Liver (tissue), 9 donors: ENCODE measurements around the gene PEMT. TPM values are rescaled to one million over a fixed set of nuclear protein-coding genes. Genes with fewer than 3 reads are reported as not detected.

Experiments used
- DNase-seq: peaks from one replicate; pipeline ENCODE4 v3.0.0-alpha.2; 2017; ENCODE audit warnings: low spot score
- H3K27ac ChIP-seq, 2 donors: one replicate each; pipeline ENCODE4 v1.7.0; 2013; ENCODE audit warnings: inconsistent platforms in 2 of 2, low read length in 2 of 2, control low read depth in 1 of 2, low read depth in 1 of 2, mild to moderate bottlenecking in 1 of 2
- H3K27me3 ChIP-seq, 4 donors: one replicate each; pipeline versions ENCODE4 v1.6.1 to v1.7.0; 2013; ENCODE audit warnings: low read length in 3 of 4, inconsistent platforms in 1 of 4, mild to moderate bottlenecking in 1 of 4, moderate library complexity in 1 of 4; ENCODE audit not compliant: control insufficient read depth in 4 of 4, insufficient read depth in 4 of 4
- H3K36me3 ChIP-seq, 4 donors: one replicate each; pipeline versions ENCODE4 v1.6.1 to v1.7.0; 2013; ENCODE audit warnings: low read length in 3 of 4, mild to moderate bottlenecking in 3 of 4, low read depth in 1 of 4, moderate library complexity in 1 of 4; ENCODE audit not compliant: control insufficient read depth in 4 of 4, insufficient read depth in 3 of 4
- H3K4me1 ChIP-seq, 4 donors: one replicate each; pipeline versions ENCODE4 v1.6.1 to v1.7.0; 2013; ENCODE audit warnings: low read length in 3 of 4, mild to moderate bottlenecking in 3 of 4, moderate library complexity in 1 of 4; ENCODE audit not compliant: control insufficient read depth in 4 of 4, insufficient read depth in 4 of 4
- H3K4me3 ChIP-seq, 3 donors: one replicate each; pipeline versions ENCODE4 v1.6.1 to v1.7.0; 2013; ENCODE audit warnings: low read length in 3 of 3, control low read depth in 1 of 3, low read depth in 1 of 3, mild to moderate bottlenecking in 1 of 3
- H3K9ac ChIP-seq, 2 donors: one replicate each; pipeline ENCODE4 v1.7.0; 2013; ENCODE audit warnings: low read length in 2 of 2, mild to moderate bottlenecking in 2 of 2, moderate library complexity in 2 of 2, control low read depth in 1 of 2, low read depth in 1 of 2
- H3K9me3 ChIP-seq, 4 donors: one replicate each; pipeline versions ENCODE4 v1.6.1 to v1.7.0; 2013; ENCODE audit warnings: low read length in 3 of 4; ENCODE audit not compliant: control insufficient read depth in 4 of 4
- EGR1 ChIP-seq, 2 donors: IDR thresholded peaks; 2 replicates each; pipeline ENCODE4 v1.6.1; 2016 to 2018; ENCODE audit warnings: antibody characterized with exemption in 2 of 2, low read depth in 2 of 2
- FOXA1 ChIP-seq: IDR thresholded peaks from 2 replicates; pipeline ENCODE4 v1.6.1; 2016; ENCODE audit warnings: antibody characterized with exemption
- FOXA2 ChIP-seq: IDR thresholded peaks from 2 replicates; pipeline ENCODE4 v1.6.1; 2016; ENCODE audit warnings: antibody characterized with exemption
- GABPA ChIP-seq, 2 donors: IDR thresholded peaks in 1 of 2; conservative IDR thresholded peaks in 1 of 2; 2 replicates each; pipeline ENCODE4 v1.6.1; 2016; ENCODE audit warnings: antibody characterized with exemption in 2 of 2, mild to moderate bottlenecking in 1 of 2, moderate library complexity in 1 of 2
- HNF4A ChIP-seq, 2 donors: conservative IDR thresholded peaks; 2 replicates each; pipeline ENCODE4 v1.6.1; 2016; ENCODE audit warnings: antibody characterized with exemption in 2 of 2, mild to moderate bottlenecking in 2 of 2
- HNF4G ChIP-seq: IDR thresholded peaks from 2 replicates; pipeline ENCODE4 v1.6.1; 2016; ENCODE audit warnings: antibody characterized with exemption
- JUND ChIP-seq, 2 donors: IDR thresholded peaks; 2 replicates each; pipeline ENCODE4 v1.6.1; 2016; ENCODE audit warnings: antibody characterized with exemption in 2 of 2
- NR2F2 ChIP-seq: IDR thresholded peaks from 2 replicates; pipeline ENCODE4 v1.6.1; 2016; ENCODE audit warnings: antibody characterized with exemption
- RAD21 ChIP-seq, 2 donors: IDR thresholded peaks; 2 replicates each; pipeline ENCODE4 v1.6.1; 2016; ENCODE audit warnings: antibody characterized with exemption in 2 of 2, mild to moderate bottlenecking in 2 of 2
- RXRA ChIP-seq, 2 donors: IDR thresholded peaks; 2 replicates each; pipeline ENCODE4 v1.6.1; 2017 to 2018; ENCODE audit warnings: antibody characterized with exemption in 2 of 2, mild to moderate bottlenecking in 1 of 2
- SP1 ChIP-seq: IDR thresholded peaks from 2 replicates; pipeline ENCODE4 v1.6.1; 2018; ENCODE audit warnings: antibody characterized with exemption, mild to moderate bottlenecking
- TAF1 ChIP-seq: conservative IDR thresholded peaks from 2 replicates; pipeline ENCODE4 v1.6.1; 2016; ENCODE audit warnings: antibody characterized with exemption, mild to moderate bottlenecking
- YY1 ChIP-seq: IDR thresholded peaks from 2 replicates; pipeline ENCODE4 v1.6.1; 2016; ENCODE audit warnings: antibody characterized with exemption, mild to moderate bottlenecking
- whole genome bisulfite sequencing: extraction: QIAGEN DNeasy Blood & Tissue Kit; methylation state at CpG from one replicate; pipeline ENCODE4 v1.1.7; 2013; 5-methylcytosine and 5-hydroxymethylcytosine counted together
- polyA plus RNA-seq, 2 donors: library from polyadenylated mRNA; stranded (reverse) in 1 of 2; unstranded in 1 of 2; fragments of 200-250 nt in 1 of 2; fragments of >200 nt in 1 of 2; fragmentation: Nextera tagmentation in 1 of 2; extraction: Ambion mirVana in 1 of 2; gene quantifications; one replicate each; pipeline versions ENCODE4 v1.2.1 to v1.2.3, GENCODE V29; 2013 to 2015
- total RNA-seq, 2 donors: library from RNA; depleted of rRNA; stranded (reverse); fragments of >200 nt; gene quantifications; one replicate each; pipeline ENCODE4 v1.2.3, GENCODE V29; 2014
- TF ChIP-seq, protein P1 (sequence below): IDR thresholded peaks from 2 replicates; pipeline ENCODE4 v1.6.1; 2016; ENCODE audit warnings: antibody characterized with exemption
- TF ChIP-seq, protein P2 (sequence below): IDR thresholded peaks from 2 replicates; pipeline ENCODE4 v1.6.1; 2016; ENCODE audit warnings: antibody characterized with exemption, mild to moderate bottlenecking
- TF ChIP-seq, protein P3 (sequence below): IDR thresholded peaks from 2 replicates; pipeline ENCODE4 v1.6.1; 2016; ENCODE audit warnings: antibody characterized with exemption
- TF ChIP-seq, protein P4 (sequence below): fragments of 150-350 bp; IDR thresholded peaks from 2 replicates; pipeline ENCODE4 v1.5.1; 2017; ENCODE audit warnings: improper control_type of control experiment, low read depth, low read length; ENCODE audit not compliant: missing input control
- TF ChIP-seq, protein P5 (sequence below): IDR thresholded peaks from 2 replicates; pipeline ENCODE4 v1.6.1; 2016; ENCODE audit warnings: antibody characterized with exemption
- donor health status: healthy.
- donor health status: healthy.
- donor health status: healthy.
- donor health status: healthy.
- donor health status: healthy.

The PEMT gene
- total and polyA plus RNA-seq, 4 donors: 64.6 to 211 (median 184) TPM

DNA sequence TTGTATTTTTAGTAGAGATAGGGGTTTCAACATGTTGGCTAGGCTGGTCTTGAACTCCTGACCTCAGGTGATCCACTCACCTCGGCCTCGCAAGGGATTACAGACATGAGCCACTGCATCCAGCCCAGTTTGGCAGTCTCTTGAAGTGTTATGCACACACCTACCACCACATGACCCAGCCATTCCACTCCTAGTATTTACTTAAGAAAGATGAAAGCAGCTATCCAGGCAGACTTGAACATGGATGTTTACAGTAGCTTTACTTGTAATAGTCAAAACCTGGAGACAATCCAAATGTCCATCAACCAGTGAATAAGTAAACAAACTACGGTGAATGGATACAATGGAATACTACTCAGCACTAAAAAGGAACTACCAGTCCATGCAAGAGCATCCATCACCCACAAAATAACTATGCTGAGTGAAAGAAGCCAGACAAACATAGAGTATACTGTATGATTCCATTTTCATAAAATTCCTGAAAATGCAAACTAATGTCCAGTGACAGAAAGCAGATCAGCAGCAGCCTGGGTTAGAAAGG is 57.5 kb downstream of the PEMT start:
- no peaks in the 10 kb centered on the region for H3K9me3 ChIP-seq
- H3K36me3 ChIP-seq: no peaks in the 10 kb centered on the region
- DNase-seq: no peak
- H3K9ac ChIP-seq: no peak overlapping the region
- no peak overlapping the region for H3K4me3 ChIP-seq
- H3K27ac ChIP-seq: peak overlapping the region; percentile 37 to 71
- H3K27me3 ChIP-seq: no peaks in the 10 kb centered on the region
- 24% methylated on average over 3 of the region's 3 CpGs for WGBS
- H3K4me1 ChIP-seq: peaks cover 19 to 50% (median 35%) of the 10 kb centered on the region in 4 donors
- no peak for TF ChIP-seq NR2F2
- TF ChIP-seq JUND (IDR thresholded peaks at IDR 0.05): peak in 1 of 2 donors; percentile 15
- TF ChIP-seq EGR1 (IDR thresholded peaks at IDR 0.05; ENCODE audit: low read depth in 2 of 2): no peak
- TF ChIP-seq TAF1: no peak
- TF ChIP-seq, protein P1, sequence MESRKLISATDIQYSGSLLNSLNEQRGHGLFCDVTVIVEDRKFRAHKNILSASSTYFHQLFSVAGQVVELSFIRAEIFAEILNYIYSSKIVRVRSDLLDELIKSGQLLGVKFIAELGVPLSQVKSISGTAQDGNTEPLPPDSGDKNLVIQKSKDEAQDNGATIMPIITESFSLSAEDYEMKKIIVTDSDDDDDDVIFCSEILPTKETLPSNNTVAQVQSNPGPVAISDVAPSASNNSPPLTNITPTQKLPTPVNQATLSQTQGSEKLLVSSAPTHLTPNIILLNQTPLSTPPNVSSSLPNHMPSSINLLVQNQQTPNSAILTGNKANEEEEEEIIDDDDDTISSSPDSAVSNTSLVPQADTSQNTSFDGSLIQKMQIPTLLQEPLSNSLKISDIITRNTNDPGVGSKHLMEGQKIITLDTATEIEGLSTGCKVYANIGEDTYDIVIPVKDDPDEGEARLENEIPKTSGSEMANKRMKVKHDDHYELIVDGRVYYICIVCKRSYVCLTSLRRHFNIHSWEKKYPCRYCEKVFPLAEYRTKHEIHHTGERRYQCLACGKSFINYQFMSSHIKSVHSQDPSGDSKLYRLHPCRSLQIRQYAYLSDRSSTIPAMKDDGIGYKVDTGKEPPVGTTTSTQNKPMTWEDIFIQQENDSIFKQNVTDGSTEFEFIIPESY: no peak
- peak; percentile 64 for TF ChIP-seq SP1
- TF ChIP-seq RAD21 (IDR thresholded peaks at IDR 0.05): peak in 1 of 2 donors; percentile 8
- no peak for TF ChIP-seq HNF4G
- peak; percentile 11 for TF ChIP-seq FOXA1
- TF ChIP-seq GABPA (IDR thresholded peaks at IDR 0.05 in 1 of 2, conservative IDR thresholded peaks at IDR 0.05 in 1 of 2): no peak
- TF ChIP-seq, protein P2, sequence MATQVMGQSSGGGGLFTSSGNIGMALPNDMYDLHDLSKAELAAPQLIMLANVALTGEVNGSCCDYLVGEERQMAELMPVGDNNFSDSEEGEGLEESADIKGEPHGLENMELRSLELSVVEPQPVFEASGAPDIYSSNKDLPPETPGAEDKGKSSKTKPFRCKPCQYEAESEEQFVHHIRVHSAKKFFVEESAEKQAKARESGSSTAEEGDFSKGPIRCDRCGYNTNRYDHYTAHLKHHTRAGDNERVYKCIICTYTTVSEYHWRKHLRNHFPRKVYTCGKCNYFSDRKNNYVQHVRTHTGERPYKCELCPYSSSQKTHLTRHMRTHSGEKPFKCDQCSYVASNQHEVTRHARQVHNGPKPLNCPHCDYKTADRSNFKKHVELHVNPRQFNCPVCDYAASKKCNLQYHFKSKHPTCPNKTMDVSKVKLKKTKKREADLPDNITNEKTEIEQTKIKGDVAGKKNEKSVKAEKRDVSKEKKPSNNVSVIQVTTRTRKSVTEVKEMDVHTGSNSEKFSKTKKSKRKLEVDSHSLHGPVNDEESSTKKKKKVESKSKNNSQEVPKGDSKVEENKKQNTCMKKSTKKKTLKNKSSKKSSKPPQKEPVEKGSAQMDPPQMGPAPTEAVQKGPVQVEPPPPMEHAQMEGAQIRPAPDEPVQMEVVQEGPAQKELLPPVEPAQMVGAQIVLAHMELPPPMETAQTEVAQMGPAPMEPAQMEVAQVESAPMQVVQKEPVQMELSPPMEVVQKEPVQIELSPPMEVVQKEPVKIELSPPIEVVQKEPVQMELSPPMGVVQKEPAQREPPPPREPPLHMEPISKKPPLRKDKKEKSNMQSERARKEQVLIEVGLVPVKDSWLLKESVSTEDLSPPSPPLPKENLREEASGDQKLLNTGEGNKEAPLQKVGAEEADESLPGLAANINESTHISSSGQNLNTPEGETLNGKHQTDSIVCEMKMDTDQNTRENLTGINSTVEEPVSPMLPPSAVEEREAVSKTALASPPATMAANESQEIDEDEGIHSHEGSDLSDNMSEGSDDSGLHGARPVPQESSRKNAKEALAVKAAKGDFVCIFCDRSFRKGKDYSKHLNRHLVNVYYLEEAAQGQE: no peak
- TF ChIP-seq, protein P3, sequence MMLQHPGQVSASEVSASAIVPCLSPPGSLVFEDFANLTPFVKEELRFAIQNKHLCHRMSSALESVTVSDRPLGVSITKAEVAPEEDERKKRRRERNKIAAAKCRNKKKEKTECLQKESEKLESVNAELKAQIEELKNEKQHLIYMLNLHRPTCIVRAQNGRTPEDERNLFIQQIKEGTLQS: no peak
- peak; percentile 39 to 58 for TF ChIP-seq HNF4A (conservative IDR thresholded peaks at IDR 0.05)
- TF ChIP-seq RXRA (IDR thresholded peaks at IDR 0.05): peak; percentile 59 to 84
- no peak for TF ChIP-seq YY1
- TF ChIP-seq, protein P4, sequence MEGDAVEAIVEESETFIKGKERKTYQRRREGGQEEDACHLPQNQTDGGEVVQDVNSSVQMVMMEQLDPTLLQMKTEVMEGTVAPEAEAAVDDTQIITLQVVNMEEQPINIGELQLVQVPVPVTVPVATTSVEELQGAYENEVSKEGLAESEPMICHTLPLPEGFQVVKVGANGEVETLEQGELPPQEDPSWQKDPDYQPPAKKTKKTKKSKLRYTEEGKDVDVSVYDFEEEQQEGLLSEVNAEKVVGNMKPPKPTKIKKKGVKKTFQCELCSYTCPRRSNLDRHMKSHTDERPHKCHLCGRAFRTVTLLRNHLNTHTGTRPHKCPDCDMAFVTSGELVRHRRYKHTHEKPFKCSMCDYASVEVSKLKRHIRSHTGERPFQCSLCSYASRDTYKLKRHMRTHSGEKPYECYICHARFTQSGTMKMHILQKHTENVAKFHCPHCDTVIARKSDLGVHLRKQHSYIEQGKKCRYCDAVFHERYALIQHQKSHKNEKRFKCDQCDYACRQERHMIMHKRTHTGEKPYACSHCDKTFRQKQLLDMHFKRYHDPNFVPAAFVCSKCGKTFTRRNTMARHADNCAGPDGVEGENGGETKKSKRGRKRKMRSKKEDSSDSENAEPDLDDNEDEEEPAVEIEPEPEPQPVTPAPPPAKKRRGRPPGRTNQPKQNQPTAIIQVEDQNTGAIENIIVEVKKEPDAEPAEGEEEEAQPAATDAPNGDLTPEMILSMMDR: no peak
- peak; percentile 75 for TF ChIP-seq FOXA2
- TF ChIP-seq, protein P5, sequence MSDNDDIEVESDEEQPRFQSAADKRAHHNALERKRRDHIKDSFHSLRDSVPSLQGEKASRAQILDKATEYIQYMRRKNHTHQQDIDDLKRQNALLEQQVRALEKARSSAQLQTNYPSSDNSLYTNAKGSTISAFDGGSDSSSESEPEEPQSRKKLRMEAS: no peak
